ENCODE data around the gene TFAM. TPM values are rescaled to one million over a fixed set of nuclear protein-coding genes. Genes with fewer than 3 reads are reported as not detected.
A peak's percentile ranks its signal among the peaks of the same experiment; 100 is the strongest.

TFAM gene
- total RNA-seq, 4 donors from 2014 or later = 9.2 to 21.7 (median 15.0) TPM

DNA sequence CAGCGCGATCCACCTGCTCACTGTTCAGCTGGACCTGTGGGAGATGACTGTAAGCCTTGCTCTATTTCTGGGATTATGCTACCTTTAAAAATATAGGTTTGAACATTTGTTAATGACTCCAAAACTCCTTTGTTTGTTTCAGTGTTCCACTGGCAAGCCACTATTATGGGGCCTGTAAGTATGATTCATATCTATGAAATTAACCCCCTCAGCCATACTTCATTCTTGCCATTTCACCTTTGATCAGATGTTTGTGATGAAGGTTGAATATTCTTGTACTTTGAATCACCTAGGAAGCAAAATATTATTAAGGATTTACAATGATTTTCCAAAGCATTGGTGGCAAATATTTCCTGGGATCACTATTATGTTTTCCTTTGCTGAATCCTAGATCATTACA is 23.9 kb upstream of the TFAM start:
- no peak for DNase-seq
- intact Hi-C loops (cut with DNase I; ENCODE audit: low total_unique reads) = loop anchor here (2.0 kb wide), 1 partner anchor 27 kb away; the partner anchor contains the start of gene UBE2D1
- H3K27ac ChIP-seq = peak overlapping the region; percentile 85 to 98 (median 86)
- H3K4me1 ChIP-seq = peaks cover 51 to 57% of the 10 kb centered on the region in 2 donors
- no peak for ATAC-seq
- H3K36me3 ChIP-seq = peaks cover 2 to 47% of the 10 kb centered on the region in 2 donors
- no peaks in the 10 kb centered on the region for H3K9me3 ChIP-seq
- TF ChIP-seq CTCF (IDR thresholded peaks at IDR 0.05 in 4 of 5, conservative IDR thresholded peaks at IDR 0.05 in 1 of 5) = no peak
- no peak for TF ChIP-seq POLR2A (IDR thresholded peaks at IDR 0.05)
- in situ Hi-C loops (cut with MboI; ENCODE audit: low sequenced_read_pairs in 4 of 4) = no loop called here
- H3K27me3 ChIP-seq = no peaks in the 10 kb centered on the region
- H3K4me3 ChIP-seq = no peak overlapping the region

GRCh38 chr10:58362027-58362789 is 23.0 kb upstream of the TFAM start:
- intact Hi-C loops (cut with DNase I; ENCODE audit: low total_unique reads) (no loop called here), in situ Hi-C loops (cut with MboI; ENCODE audit: low sequenced_read_pairs in 4 of 4) (no loop called here)
- H3K27ac ChIP-seq = peak overlapping the region; percentile 85 to 98 (median 86)
- H3K27me3 ChIP-seq = no peaks in the 10 kb centered on the region
- TF ChIP-seq POLR2A (IDR thresholded peaks at IDR 0.05) (no peak), CTCF (IDR thresholded peaks at IDR 0.05 in 4 of 5, conservative IDR thresholded peaks at IDR 0.05 in 1 of 5) (no peak)
- H3K4me3 ChIP-seq = no peak overlapping the region
- peaks cover 2 to 50% of the 10 kb centered on the region in 2 donors for H3K36me3 ChIP-seq
- H3K4me1 ChIP-seq = peaks cover 42 to 48% of the 10 kb centered on the region in 2 donors
- no peaks in the 10 kb centered on the region for H3K9me3 ChIP-seq
- ATAC-seq (no peak), DNase-seq (no peak)

DNA sequence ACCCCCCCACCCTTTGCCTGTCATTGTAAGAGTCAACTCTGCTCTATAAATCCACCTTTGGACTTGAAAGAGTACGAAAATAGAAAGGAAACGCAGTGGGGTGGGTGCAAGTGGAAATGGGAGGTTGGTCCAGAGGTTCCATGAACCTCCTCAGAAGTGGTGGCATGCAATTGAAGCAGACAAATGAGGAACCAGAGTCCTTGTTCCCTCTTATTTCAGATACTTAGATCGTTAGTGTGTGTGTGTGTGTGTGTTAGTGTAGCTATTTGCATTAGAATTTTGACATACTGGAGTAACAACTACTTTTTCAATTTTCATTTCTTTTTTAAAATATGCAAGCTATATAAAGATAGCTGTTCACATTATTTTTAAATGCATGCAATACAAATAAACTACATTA is 18.1 kb upstream of the TFAM start:
- in situ Hi-C loops (cut with MboI; ENCODE audit: low sequenced_read_pairs in 4 of 4) = no loop called here
- TF ChIP-seq POLR2A (IDR thresholded peaks at IDR 0.05) (no peak), CTCF (IDR thresholded peaks at IDR 0.05 in 4 of 5, conservative IDR thresholded peaks at IDR 0.05 in 1 of 5) (no peak)
- ATAC-seq = no peak
- intact Hi-C loops (cut with DNase I; ENCODE audit: low total_unique reads) = no loop called here
- Histone ChIP-seq H3K9me3 (no peaks in the 10 kb centered on the region), H3K4me3 (no peak overlapping the region), H3K4me1 (peaks cover 0 to 20% of the 10 kb centered on the region in 2 donors), H3K27ac (peak overlapping the region in 3 of 4 donors; percentile 8 to 88 (median 24)), H3K36me3 (peaks cover 2 to 48% of the 10 kb centered on the region in 2 donors), H3K27me3 (no peaks in the 10 kb centered on the region)
- no peak for DNase-seq

DNA sequence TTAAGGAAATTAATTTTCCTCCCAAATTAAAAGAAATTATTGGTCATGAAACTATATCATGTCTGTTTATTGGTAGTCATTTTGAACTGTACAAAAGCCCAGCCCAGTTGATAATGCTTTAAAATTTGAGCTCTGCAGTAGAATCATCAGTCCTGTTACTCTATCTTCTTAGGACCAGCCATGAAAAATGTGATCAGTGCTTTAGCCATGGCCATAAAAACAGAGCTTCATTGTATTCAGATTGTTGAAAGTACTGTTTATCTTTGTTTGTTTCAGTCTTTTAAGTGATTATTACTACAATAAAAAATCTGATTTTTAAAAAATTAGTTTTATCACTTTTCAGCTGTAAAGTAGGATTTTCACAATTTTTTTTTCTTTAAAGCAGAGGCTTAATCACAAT is 13.7 kb upstream of the TFAM start:
- Histone ChIP-seq H3K27me3 (no peaks in the 10 kb centered on the region), H3K36me3 (peaks cover 0 to 9% of the 10 kb centered on the region in 2 donors), H3K9me3 (no peaks in the 10 kb centered on the region), H3K4me1 (peaks cover 12 to 33% of the 10 kb centered on the region in 2 donors), H3K4me3 (no peak overlapping the region), H3K27ac (peak overlapping the region; percentile 27 to 81 (median 69))
- ATAC-seq (no peak), DNase-seq (no peak)
- TF ChIP-seq CTCF (IDR thresholded peaks at IDR 0.05 in 4 of 5, conservative IDR thresholded peaks at IDR 0.05 in 1 of 5) (no peak), POLR2A (IDR thresholded peaks at IDR 0.05) (no peak)
- in situ Hi-C loops (cut with MboI; ENCODE audit: low sequenced_read_pairs in 4 of 4) = loop anchor here in 1 of 4 donors (10.0 kb wide), 1 partner anchor 47 kb away; no protein-coding TSS in a partner anchor
- intact Hi-C loops (cut with DNase I; ENCODE audit: low total_unique reads) = no loop called here
